GM23338 (cell line): ENCODE measurements around the gene GZMH. TPM values are rescaled to one million over a fixed set of nuclear protein-coding genes. Genes with fewer than 3 reads are reported as not detected.

Source experiments
- ATAC-seq: fragments of 200-7000 bp; cut with Tn5 transposase; 3 replicates; pipeline ENCODE4 v1.9.1; 2020
- DNase-seq: peaks from one replicate; pipeline ENCODE4 v3.0.0-alpha.2; 2015; ENCODE audit warnings: low spot score
- H2AFZ ChIP-seq: fragments of 200-600 bp; sonication (generic); 2 replicates; pipeline ENCODE4 v1.8.0; 2016; ENCODE audit warnings: antibody characterized with exemption, mild to moderate bottlenecking, moderate library complexity
- H3F3A ChIP-seq: fragments of 200-600 bp; sonication (generic); replicated peaks from 2 replicates; pipeline ENCODE4 v1.8.0; 2017; ENCODE audit warnings: antibody characterized with exemption, mixed run types, low read depth
- H3K27ac ChIP-seq: fragments of 200-600 bp; sonication (generic); 2 replicates; pipeline ENCODE4 v1.6.1; 2016; ENCODE audit warnings: low read depth
- H3K27me3 ChIP-seq: fragments of 200-600 bp; sonication (generic); 2 replicates; pipeline ENCODE4 v1.8.0; 2016; ENCODE audit warnings: mild to moderate bottlenecking, mixed run types, moderate library complexity; ENCODE audit not compliant: insufficient read depth
- H3K36me3 ChIP-seq: fragments of 200-600 bp; sonication (generic); 2 replicates; pipeline ENCODE4 v1.8.0; 2016; ENCODE audit warnings: mild to moderate bottlenecking; ENCODE audit not compliant: insufficient read depth
- H3K4me1 ChIP-seq: fragments of 200-600 bp; sonication (generic); 2 replicates; pipeline ENCODE4 v1.8.0; 2016; ENCODE audit warnings: mild to moderate bottlenecking, moderate library complexity; ENCODE audit not compliant: insufficient read depth
- H3K4me2 ChIP-seq: fragments of 200-600 bp; sonication (generic); 2 replicates; pipeline ENCODE4 v1.7.1; 2017; ENCODE audit warnings: mixed run types
- H3K4me3 ChIP-seq: fragments of 200-600 bp; sonication (generic); 2 replicates; pipeline ENCODE4 v1.6.1; 2016; ENCODE audit warnings: mixed run types
- H3K79me2 ChIP-seq: fragments of 200-600 bp; sonication (generic); replicated peaks from 2 replicates; pipeline ENCODE4 v1.8.0; 2017; ENCODE audit warnings: mild to moderate bottlenecking; ENCODE audit not compliant: insufficient read depth
- H3K9me2 ChIP-seq: fragments of 200-600 bp; sonication (generic); 2 replicates; pipeline ENCODE4 v1.8.0; 2017; ENCODE audit not compliant: insufficient read depth
- H4K20me1 ChIP-seq: fragments of 200-600 bp; sonication (generic); replicated peaks from 2 replicates; pipeline ENCODE4 v1.8.0; 2017; ENCODE audit warnings: mild to moderate bottlenecking; ENCODE audit not compliant: insufficient read depth
- H3K27ac Mint-ChIP-seq: 2 replicates; pipeline ENCODE4 v1.8.0; 2020; ENCODE audit warnings: inconsistent platforms, mild to moderate bottlenecking, moderate library complexity, mixed read lengths
- H3K27me3 Mint-ChIP-seq: 3 replicates; pipeline ENCODE4 v1.8.0; 2022; ENCODE audit warnings: low read depth, mild to moderate bottlenecking, moderate library complexity, mixed read lengths, inconsistent platforms; ENCODE audit not compliant: insufficient read depth, poor library complexity
- H3K36me3 Mint-ChIP-seq: 3 replicates; pipeline ENCODE4 v1.8.0; 2021; ENCODE audit warnings: low read depth, mild to moderate bottlenecking, inconsistent platforms, moderate library complexity, mixed read lengths
- H3K4me1 Mint-ChIP-seq: 3 replicates; pipeline ENCODE4 v1.8.0; 2020; ENCODE audit warnings: mild to moderate bottlenecking, inconsistent platforms, mixed read lengths
- H3K4me3 Mint-ChIP-seq: 3 replicates; pipeline ENCODE4 v1.8.0; 2021; ENCODE audit warnings: moderate library complexity, mild to moderate bottlenecking, inconsistent platforms, mixed read lengths
- H3K9me3 Mint-ChIP-seq: 3 replicates; pipeline ENCODE4 v1.8.0; 2020; ENCODE audit warnings: moderate library complexity, mild to moderate bottlenecking, inconsistent platforms, mixed read lengths
- CREB1 ChIP-seq: fragments of 250-450 bp; sonication (Bioruptor Pico); IDR thresholded peaks from 2 replicates; pipeline ENCODE4 v1.5.0; 2020; ENCODE audit warnings: low read depth, mild to moderate bottlenecking, moderate library complexity
- EZH2 ChIP-seq: fragments of 200-600 bp; sonication (generic); IDR thresholded peaks from one replicate; pipeline ENCODE4 v1.8.0; 2017; ENCODE audit warnings: antibody characterized with exemption, mild to moderate bottlenecking, low read depth; ENCODE audit not compliant: unreplicated experiment
- EZH2phosphoT487 ChIP-seq: fragments of 200-600 bp; sonication (generic); IDR thresholded peaks from one replicate; pipeline ENCODE4 v1.8.1; 2018; ENCODE audit warnings: antibody characterized with exemption; ENCODE audit not compliant: unreplicated experiment
- JUNB ChIP-seq: IDR thresholded peaks from one replicate; pipeline ENCODE4 v1.6.1; 2016; ENCODE audit warnings: antibody characterized with exemption; ENCODE audit not compliant: unreplicated experiment
- NANOG ChIP-seq: IDR thresholded peaks from 2 replicates; pipeline ENCODE4 v1.6.1; 2016; ENCODE audit warnings: antibody characterized with exemption, borderline replicate concordance
- POLR2AphosphoS5 ChIP-seq: IDR thresholded peaks from 2 replicates; pipeline ENCODE4 v1.6.1; 2016; ENCODE audit warnings: antibody characterized with exemption, low read depth
- STAT1 ChIP-seq: IDR thresholded peaks from one replicate; pipeline ENCODE4 v1.6.1; 2016; ENCODE audit warnings: antibody characterized with exemption; ENCODE audit not compliant: unreplicated experiment
- ZNF114 ChIP-seq: fragments of 250-450 bp; sonication (Bioruptor Pico); IDR thresholded peaks from 2 replicates; pipeline ENCODE4 v1.5.0; 2020; ENCODE audit warnings: mild to moderate bottlenecking, moderate library complexity
- ZNF331 ChIP-seq: fragments of 250-450 bp; sonication (Bioruptor Pico); IDR thresholded peaks from 2 replicates; pipeline ENCODE4 v1.5.0; 2020; ENCODE audit warnings: low read depth, mild to moderate bottlenecking, moderate library complexity
- polyA plus RNA-seq: library from polyadenylated mRNA; unstranded; fragments of >200 nt; fragmentation: Nextera tagmentation; extraction: Ambion mirVana; gene quantifications from 2 replicates; pipeline ENCODE4 v1.2.1, GENCODE V29; 2016
- total RNA-seq: library from RNA; depleted of rRNA; stranded (reverse); fragments of >200 nt; shearing (Covaris generic); gene quantifications from 2 replicates; pipeline ENCODE4 v1.2.3, GENCODE V29; 2014
- TF ChIP-seq, protein P1 (sequence below), 2 experiments: fragments of 200-600 bp in 1 of 2; sonication (generic) in 1 of 2; conservative IDR thresholded peaks; 2 replicates each; pipeline versions ENCODE4 v1.5.1 to v1.6.1; 2016 to 2017; ENCODE audit warnings: antibody characterized with exemption in 2 of 2, low read depth in 2 of 2, mild to moderate bottlenecking in 2 of 2, moderate library complexity in 1 of 2
- TF ChIP-seq, protein P2 (sequence below): fragments of 250-450 bp; sonication (Bioruptor Pico); IDR thresholded peaks from 2 replicates; pipeline ENCODE4 v1.5.0; 2020; ENCODE audit warnings: mild to moderate bottlenecking, moderate library complexity
- TF ChIP-seq, protein P3 (sequence below): IDR thresholded peaks from one replicate; pipeline ENCODE4 v1.6.1; 2018; ENCODE audit warnings: antibody characterized with exemption; ENCODE audit not compliant: unreplicated experiment
- TF ChIP-seq, protein P4 (sequence below): IDR thresholded peaks from 2 replicates; pipeline ENCODE4 v1.6.1; 2016; ENCODE audit warnings: antibody characterized with exemption

GZMH gene
- total and polyA plus RNA-seq, 2 experiments from 2014 or later = not detected

DNA sequence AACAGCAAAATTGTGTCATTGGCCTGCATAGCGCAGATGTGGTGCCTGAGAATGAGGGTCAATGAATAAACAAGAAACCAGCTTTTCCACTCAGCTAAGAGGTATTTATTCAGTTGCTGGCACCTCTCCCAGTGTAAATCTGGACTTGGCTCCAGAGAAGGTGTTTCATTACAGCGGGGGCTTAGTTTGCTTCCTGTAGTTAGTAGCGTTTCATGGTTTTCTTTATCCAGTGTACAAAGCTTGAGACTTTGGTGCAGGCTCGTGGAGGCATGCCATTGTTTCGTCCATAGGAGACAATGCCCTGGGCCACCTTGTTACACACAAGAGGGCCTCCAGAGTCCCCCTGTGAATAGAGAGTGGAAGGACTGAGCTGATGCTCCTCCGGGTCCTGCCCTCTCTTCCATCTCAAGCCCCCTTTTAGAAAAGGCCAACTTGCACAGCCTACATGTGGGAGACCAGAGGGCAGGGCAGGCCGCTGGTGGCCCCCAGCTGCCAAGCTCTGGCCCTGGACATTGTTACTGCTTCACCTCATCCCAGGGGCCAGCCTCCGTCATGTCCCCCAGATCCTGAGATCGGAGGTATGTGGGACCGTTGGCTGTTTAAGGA is 21.5 kb upstream of the GZMH start:
- TF ChIP-seq STAT1 = no peak
- no peak for TF ChIP-seq NANOG
- TF ChIP-seq, protein P1, sequence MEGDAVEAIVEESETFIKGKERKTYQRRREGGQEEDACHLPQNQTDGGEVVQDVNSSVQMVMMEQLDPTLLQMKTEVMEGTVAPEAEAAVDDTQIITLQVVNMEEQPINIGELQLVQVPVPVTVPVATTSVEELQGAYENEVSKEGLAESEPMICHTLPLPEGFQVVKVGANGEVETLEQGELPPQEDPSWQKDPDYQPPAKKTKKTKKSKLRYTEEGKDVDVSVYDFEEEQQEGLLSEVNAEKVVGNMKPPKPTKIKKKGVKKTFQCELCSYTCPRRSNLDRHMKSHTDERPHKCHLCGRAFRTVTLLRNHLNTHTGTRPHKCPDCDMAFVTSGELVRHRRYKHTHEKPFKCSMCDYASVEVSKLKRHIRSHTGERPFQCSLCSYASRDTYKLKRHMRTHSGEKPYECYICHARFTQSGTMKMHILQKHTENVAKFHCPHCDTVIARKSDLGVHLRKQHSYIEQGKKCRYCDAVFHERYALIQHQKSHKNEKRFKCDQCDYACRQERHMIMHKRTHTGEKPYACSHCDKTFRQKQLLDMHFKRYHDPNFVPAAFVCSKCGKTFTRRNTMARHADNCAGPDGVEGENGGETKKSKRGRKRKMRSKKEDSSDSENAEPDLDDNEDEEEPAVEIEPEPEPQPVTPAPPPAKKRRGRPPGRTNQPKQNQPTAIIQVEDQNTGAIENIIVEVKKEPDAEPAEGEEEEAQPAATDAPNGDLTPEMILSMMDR (conservative IDR thresholded peaks at IDR 0.05; ENCODE audit: low read depth in 2 of 2) = no peak
- no peak for TF ChIP-seq EZH2
- TF ChIP-seq, protein P2, sequence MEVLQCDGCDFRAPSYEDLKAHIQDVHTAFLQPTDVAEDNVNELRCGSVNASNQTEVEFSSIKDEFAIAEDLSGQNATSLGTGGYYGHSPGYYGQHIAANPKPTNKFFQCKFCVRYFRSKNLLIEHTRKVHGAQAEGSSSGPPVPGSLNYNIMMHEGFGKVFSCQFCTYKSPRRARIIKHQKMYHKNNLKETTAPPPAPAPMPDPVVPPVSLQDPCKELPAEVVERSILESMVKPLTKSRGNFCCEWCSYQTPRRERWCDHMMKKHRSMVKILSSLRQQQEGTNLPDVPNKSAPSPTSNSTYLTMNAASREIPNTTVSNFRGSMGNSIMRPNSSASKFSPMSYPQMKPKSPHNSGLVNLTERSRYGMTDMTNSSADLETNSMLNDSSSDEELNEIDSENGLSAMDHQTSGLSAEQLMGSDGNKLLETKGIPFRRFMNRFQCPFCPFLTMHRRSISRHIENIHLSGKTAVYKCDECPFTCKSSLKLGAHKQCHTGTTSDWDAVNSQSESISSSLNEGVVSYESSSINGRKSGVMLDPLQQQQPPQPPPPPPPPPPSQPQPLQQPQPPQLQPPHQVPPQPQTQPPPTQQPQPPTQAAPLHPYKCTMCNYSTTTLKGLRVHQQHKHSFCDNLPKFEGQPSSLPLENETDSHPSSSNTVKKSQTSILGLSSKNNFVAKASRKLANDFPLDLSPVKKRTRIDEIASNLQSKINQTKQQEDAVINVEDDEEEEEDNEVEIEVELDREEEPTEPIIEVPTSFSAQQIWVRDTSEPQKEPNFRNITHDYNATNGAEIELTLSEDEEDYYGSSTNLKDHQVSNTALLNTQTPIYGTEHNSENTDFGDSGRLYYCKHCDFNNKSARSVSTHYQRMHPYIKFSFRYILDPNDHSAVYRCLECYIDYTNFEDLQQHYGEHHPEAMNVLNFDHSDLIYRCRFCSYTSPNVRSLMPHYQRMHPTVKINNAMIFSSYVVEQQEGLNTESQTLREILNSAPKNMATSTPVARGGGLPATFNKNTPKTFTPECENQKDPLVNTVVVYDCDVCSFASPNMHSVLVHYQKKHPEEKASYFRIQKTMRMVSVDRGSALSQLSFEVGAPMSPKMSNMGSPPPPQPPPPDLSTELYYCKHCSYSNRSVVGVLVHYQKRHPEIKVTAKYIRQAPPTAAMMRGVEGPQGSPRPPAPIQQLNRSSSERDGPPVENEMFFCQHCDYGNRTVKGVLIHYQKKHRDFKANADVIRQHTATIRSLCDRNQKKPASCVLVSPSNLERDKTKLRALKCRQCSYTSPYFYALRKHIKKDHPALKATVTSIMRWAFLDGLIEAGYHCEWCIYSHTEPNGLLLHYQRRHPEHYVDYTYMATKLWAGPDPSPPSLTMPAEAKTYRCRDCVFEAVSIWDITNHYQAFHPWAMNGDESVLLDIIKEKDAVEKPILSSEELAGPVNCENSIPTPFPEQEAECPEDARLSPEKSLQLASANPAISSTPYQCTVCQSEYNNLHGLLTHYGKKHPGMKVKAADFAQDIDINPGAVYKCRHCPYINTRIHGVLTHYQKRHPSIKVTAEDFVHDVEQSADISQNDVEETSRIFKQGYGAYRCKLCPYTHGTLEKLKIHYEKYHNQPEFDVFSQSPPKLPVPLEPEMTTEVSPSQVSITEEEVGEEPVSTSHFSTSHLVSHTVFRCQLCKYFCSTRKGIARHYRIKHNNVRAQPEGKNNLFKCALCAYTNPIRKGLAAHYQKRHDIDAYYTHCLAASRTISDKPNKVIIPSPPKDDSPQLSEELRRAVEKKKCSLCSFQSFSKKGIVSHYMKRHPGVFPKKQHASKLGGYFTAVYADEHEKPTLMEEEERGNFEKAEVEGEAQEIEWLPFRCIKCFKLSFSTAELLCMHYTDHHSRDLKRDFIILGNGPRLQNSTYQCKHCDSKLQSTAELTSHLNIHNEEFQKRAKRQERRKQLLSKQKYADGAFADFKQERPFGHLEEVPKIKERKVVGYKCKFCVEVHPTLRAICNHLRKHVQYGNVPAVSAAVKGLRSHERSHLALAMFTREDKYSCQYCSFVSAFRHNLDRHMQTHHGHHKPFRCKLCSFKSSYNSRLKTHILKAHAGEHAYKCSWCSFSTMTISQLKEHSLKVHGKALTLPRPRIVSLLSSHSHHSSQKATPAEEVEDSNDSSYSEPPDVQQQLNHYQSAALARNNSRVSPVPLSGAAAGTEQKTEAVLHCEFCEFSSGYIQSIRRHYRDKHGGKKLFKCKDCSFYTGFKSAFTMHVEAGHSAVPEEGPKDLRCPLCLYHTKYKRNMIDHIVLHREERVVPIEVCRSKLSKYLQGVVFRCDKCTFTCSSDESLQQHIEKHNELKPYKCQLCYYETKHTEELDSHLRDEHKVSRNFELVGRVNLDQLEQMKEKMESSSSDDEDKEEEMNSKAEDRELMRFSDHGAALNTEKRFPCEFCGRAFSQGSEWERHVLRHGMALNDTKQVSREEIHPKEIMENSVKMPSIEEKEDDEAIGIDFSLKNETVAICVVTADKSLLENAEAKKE (CRISPR knock-in tag) = no peak
- no peak for TF ChIP-seq EZH2phosphoT487
- TF ChIP-seq JUNB = no peak
- TF ChIP-seq ZNF114 (CRISPR knock-in tag) = no peak
- TF ChIP-seq, protein P3, sequence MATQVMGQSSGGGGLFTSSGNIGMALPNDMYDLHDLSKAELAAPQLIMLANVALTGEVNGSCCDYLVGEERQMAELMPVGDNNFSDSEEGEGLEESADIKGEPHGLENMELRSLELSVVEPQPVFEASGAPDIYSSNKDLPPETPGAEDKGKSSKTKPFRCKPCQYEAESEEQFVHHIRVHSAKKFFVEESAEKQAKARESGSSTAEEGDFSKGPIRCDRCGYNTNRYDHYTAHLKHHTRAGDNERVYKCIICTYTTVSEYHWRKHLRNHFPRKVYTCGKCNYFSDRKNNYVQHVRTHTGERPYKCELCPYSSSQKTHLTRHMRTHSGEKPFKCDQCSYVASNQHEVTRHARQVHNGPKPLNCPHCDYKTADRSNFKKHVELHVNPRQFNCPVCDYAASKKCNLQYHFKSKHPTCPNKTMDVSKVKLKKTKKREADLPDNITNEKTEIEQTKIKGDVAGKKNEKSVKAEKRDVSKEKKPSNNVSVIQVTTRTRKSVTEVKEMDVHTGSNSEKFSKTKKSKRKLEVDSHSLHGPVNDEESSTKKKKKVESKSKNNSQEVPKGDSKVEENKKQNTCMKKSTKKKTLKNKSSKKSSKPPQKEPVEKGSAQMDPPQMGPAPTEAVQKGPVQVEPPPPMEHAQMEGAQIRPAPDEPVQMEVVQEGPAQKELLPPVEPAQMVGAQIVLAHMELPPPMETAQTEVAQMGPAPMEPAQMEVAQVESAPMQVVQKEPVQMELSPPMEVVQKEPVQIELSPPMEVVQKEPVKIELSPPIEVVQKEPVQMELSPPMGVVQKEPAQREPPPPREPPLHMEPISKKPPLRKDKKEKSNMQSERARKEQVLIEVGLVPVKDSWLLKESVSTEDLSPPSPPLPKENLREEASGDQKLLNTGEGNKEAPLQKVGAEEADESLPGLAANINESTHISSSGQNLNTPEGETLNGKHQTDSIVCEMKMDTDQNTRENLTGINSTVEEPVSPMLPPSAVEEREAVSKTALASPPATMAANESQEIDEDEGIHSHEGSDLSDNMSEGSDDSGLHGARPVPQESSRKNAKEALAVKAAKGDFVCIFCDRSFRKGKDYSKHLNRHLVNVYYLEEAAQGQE = no peak
- no peak for TF ChIP-seq POLR2AphosphoS5
- TF ChIP-seq ZNF331 (CRISPR knock-in tag) = no peak
- TF ChIP-seq CREB1 (CRISPR knock-in tag) = no peak
- TF ChIP-seq, protein P4, sequence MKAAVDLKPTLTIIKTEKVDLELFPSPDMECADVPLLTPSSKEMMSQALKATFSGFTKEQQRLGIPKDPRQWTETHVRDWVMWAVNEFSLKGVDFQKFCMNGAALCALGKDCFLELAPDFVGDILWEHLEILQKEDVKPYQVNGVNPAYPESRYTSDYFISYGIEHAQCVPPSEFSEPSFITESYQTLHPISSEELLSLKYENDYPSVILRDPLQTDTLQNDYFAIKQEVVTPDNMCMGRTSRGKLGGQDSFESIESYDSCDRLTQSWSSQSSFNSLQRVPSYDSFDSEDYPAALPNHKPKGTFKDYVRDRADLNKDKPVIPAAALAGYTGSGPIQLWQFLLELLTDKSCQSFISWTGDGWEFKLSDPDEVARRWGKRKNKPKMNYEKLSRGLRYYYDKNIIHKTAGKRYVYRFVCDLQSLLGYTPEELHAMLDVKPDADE = no peak
- no peaks in the 10 kb centered on the region for H3K27me3 ChIP-seq
- Mint-ChIP-seq H3K4me1 (no peaks in the 10 kb centered on the region), H3K9me3 (peaks cover 3% of the 10 kb centered on the region; the same call in 1 of the 3 replicates), H3K4me3 (no peak overlapping the region), H3K27me3 (no peaks in the 10 kb centered on the region), H3K36me3 (no peaks in the 10 kb centered on the region; the same call in 2 of the 3 replicates), H3K27ac (no peak overlapping the region)
- no peak overlapping the region for H3K27ac ChIP-seq
- no peak for DNase-seq
- H4K20me1 ChIP-seq = no peaks in the 10 kb centered on the region
- H3F3A ChIP-seq = no peaks in the 10 kb centered on the region
- no peak overlapping the region for H3K4me3 ChIP-seq
- no peak for ATAC-seq
- no peaks in the 10 kb centered on the region for H3K4me1 ChIP-seq
- H3K4me2 ChIP-seq = no peak overlapping the region
- peaks cover 8% of the 10 kb centered on the region for H3K9me2 ChIP-seq
- no peak overlapping the region for H2AFZ ChIP-seq
- no peaks in the 10 kb centered on the region for H3K36me3 ChIP-seq
- H3K79me2 ChIP-seq = no peaks in the 10 kb centered on the region
